GM21717 (cell line): ENCODE results near the gene DTX2.
"Not testable (repeated sequence)": the region's sequence is repeated elsewhere in the genome, so short reads cannot be mapped to it uniquely, and the experiment has no call there.

Source experiments
- ATAC-seq: cut with Tn5 transposase; IDR thresholded peaks from one replicate; pipeline ENCODE4 v1.9.1; 2021; ENCODE audit warnings: mild to moderate bottlenecking, moderate library complexity; ENCODE audit not compliant: unreplicated experiment

The DTX2 gene

DNA sequence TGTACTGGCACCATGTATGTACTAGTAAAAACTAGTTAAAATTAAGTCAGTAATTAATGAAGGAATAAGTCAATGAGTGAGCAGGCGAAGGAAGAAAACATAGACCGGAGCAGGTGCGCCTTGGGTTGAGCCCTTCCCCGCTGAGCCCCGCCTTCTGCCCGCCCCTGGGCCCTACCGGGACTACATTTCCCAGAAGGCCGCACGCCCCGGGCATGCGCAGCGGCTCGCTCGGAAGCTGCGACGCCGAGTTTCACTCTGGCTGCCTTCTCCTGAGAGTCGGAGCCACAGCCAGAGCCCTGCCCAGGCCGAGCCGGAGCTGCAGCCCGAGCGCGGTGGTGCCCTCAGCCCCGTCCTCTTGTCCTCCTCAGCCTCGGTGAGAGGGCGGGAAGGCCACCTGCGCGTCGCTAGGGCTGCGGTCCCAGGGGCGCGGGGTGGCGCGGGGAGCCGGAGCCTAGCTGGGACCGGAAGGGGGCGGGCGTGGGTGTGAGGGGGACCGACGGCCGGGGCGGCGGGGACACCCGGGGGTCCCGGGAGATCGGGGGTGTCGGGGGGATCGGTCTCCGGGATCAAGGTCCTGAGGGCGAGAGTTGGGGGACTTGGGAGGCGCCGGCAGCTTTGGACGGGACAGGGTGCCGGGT lies at the start of gene DTX2:
Gene DTX2 (plus strand): TSS at position 246 of the 638 bp plus-strand sequence. CDS start 18,801 bp downstream, outside the sequence.
- ATAC-seq, result peak; percentile 92

DNA sequence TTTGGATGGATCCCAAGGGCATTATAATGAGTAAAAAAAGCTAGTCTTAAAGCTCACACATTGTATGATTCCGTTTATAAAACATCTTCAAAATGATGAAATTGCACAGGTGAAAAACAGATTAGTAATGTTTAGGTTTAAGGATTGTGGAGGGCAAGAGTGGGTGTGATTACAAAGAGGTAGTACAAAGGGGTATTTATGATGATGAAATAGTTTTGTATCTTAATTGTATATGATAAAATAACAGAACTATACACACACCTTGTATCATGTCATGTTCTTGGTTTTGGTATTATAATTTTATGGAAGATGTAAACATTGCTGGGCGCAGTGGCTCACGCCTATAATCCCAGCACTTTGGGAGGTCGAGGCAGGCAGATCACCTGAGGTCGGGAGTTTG lies 49.3 kb upstream of the DTX2 start:
- ATAC-seq, result no peak

- ATAC-seq, result not testable (repeated sequence)
These were observed 43.7 kb upstream of the DTX2 start for GRCh38 chr7:76417654-76418310.

- not testable (repeated sequence) for ATAC-seq
These were observed 40.4 kb upstream of the DTX2 start for GRCh38 chr7:76421097-76421496.

GRCh38 chr7:76423666-76424412 lies 37.7 kb upstream of the DTX2 start:
- ATAC-seq, result no peak

- no peak for ATAC-seq
These were observed 36.9 kb upstream of the DTX2 start, which contains the start of gene ZP3 for GRCh38 chr7:76424413-76425111. Gene ZP3 (plus strand): TSS chr7:76424950. CDS start chr7:76424965, 15 bp downstream.

DNA sequence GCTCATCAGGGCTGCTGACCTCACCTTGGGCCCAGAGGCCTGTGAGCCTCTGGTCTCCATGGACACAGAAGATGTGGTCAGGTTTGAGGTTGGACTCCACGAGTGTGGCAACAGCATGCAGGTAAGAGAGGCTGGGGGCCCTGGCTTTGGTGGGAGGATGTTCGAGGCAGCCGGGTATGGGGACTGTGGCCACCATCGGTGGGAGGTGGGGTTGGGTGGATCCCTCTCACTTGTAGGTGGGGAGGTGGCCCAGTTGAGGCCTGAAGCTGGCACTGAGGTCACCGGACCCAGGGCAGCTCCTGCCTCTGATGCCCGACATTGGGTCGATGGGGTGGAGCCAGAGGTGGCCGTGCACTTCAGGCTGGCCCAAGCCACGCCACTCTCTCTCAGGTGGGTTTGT lies 36.4 kb upstream of the DTX2 start:
- no peak for ATAC-seq

DNA sequence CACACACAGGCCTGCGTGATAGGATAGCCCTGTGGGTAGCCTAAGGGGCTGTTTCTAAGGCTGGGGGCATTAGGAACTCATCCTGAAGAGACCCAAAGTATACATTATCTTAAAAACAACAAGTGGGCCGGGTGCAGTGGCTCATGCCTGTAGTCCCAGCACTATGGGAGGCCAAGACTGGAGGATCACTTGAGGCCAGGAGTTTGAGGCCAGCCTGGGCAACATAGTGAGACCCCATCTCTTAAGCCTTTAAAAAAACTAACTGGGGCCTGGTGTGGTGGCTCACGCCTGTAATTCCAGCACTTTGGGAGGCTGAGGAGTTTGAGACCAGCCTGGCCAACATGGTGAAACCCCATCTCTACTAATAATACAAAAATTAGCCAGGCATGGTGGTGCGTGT lies 36.0 kb upstream of the DTX2 start:
- not testable (repeated sequence) for ATAC-seq

DNA sequence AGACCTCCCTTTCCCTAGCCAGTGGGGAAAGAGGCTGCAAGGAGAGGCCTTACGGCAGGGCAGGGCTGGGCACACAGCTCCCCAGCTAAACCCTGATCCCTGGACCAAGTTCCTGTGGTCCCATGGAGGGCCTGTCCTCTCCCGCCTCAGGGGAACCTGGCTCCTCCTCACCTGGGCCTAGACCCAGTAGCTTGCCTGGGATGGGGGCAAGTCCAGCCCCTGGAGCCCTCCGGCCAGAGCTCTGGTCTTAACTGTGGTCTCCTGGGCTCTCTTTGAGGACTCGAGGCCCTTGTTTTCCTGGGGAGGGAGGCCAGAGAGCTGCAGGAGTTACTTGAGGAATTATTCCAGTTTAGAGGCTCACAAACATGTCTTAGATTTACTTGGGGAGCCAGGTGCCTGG lies 35.3 kb upstream of the DTX2 start:
- no peak for ATAC-seq

- no peak for ATAC-seq
These were observed 33.9 kb upstream of the DTX2 start for GRCh38 chr7:76427635-76428034.

DNA sequence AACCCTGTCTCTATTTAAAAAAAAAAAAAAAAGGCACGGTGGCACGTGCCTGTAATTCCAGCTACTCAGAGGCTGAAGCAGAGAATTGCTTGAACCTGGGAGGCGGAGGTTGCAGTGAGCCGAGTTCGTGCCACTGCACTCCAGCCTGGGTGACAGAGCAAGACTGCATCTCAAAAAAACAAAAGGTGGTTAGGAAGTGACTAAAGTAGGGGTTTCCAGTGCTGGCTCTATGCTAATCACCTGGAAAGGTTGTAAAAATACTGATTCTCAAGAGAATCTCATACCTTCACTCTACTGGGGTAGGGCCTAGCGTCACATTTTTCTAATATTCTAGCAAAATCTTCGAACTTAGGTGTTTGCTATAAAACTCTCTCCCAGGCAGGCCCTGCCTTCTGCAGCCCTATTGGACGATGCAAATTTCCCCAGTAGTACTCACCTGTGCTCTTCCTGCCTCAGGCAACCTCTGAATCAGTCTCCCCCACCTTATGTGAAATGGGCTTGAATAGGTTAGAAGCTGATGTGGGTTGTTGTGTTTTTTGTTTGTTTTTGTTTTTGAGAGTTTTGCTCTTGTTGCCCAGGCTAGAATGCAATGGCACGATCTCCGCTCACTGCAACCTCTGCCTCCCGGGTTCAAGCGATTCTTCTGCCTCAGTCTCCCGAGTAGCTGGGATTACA lies 33.2 kb upstream of the DTX2 start:
- no peak for ATAC-seq

DNA sequence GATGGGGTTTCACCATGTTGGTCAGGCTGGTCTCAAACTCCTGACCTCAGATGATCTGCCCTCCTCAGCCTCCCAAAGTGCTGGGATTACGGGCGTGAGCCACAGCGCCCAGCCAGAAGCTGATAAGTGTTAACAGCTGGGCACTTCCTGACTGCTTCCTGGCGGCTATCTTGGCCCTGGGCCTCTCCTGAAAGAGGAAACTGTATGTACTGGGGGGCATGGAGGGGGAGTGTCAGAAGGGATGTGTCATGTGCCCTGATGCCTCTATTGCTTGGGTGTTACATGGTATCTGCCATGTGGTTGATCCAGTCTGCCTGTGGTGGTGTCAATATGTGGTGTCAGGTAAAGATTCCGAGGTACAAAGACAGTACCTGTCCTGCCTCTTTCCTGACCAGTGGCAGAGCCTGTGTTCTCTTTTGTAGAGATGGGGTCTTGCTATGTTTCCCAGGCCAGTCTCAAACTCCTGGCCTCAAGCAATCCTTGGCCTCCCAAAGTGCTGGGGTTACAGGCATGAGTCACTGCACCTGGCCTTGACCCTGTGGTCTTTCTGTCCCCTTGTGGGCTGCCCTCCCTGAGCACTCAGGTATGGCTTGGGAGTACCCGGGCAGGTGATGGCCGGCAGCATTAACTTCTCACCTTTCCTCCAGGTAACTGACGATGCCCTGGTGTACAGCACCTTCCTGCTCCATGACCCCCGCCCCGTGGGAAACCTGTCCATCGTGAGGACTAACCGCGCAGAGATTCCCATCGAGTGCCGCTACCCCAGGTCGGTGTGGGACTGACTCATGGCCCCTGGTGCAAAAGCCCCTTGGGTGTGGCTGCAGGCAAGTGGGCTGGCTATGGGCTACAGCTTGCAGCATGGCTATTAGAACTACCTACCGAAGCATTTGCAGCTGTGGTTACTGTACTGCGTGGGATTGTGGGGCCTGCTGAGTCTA lies 32.4 kb upstream of the DTX2 start:
- no peak for ATAC-seq

DNA sequence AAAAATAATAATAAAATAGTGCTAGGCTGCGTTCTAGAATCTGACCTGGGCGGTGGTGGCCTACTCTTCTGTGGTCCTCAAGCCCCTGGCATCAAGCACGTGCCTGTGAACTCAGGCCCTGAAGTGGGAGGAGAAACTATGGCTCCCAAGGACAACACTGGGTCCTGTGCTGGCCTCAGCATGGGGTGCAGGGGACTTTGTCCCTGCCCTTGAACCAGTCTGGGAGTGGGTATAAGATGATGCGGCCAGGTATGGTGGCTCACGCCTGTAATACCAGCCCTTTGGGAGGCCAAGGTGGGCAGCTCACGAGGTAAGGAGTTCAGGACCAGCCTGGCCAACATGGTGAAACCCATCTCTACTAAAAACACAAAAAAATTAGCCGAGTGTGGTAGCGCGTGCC lies 31.3 kb upstream of the DTX2 start:
- no peak for ATAC-seq

- no peak for ATAC-seq
These were observed 30.7 kb upstream of the DTX2 start for GRCh38 chr7:76430836-76431235.

GRCh38 chr7:76437873-76438272 lies 23.6 kb upstream of the DTX2 start:
- ATAC-seq, result not testable (repeated sequence)

GRCh38 chr7:76439120-76439888 lies 22.2 kb upstream of the DTX2 start:
- ATAC-seq, result not testable (repeated sequence)

GRCh38 chr7:76440404-76440803 lies 21.1 kb upstream of the DTX2 start:
- not testable (repeated sequence) for ATAC-seq

GRCh38 chr7:76441792-76442191 lies 19.7 kb upstream of the DTX2 start:
- not testable (repeated sequence) for ATAC-seq
